Trophoblast cell (in vitro differentiated cells and primary cell): ENCODE data around the gene MTA3.
A peak's percentile ranks its signal among the peaks of the same experiment; 100 is the strongest.

Source experiments
- DNase-seq, 2 donors: peaks; one replicate each; pipeline ENCODE4 v3.0.0-alpha.2; 2016
- H2AFZ ChIP-seq: 2 replicates; pipeline ENCODE4 v1.6.1; 2013; ENCODE audit warnings: low read length, moderate library complexity, mild to moderate bottlenecking; ENCODE audit not compliant: insufficient read depth, poor library complexity
- H2AK5ac ChIP-seq: 2 replicates; pipeline ENCODE4 v1.6.1; 2013; ENCODE audit warnings: mild to moderate bottlenecking, low read length
- H2BK120ac ChIP-seq: 2 replicates; pipeline ENCODE4 v1.6.1; 2013; ENCODE audit warnings: low read length, mild to moderate bottlenecking, moderate library complexity; ENCODE audit not compliant: insufficient read depth, poor library complexity
- H2BK12ac ChIP-seq: 2 replicates; pipeline ENCODE4 v1.6.1; 2013; ENCODE audit warnings: mild to moderate bottlenecking, low read length, moderate library complexity
- H2BK5ac ChIP-seq: 2 replicates; pipeline ENCODE4 v1.6.1; 2013; ENCODE audit warnings: low read length, low read depth, moderate library complexity, mild to moderate bottlenecking; ENCODE audit not compliant: poor library complexity
- H3K14ac ChIP-seq: 2 replicates; pipeline ENCODE4 v1.6.1; 2013; ENCODE audit warnings: mild to moderate bottlenecking, low read length
- H3K18ac ChIP-seq: 2 replicates; pipeline ENCODE4 v1.6.1; 2013; ENCODE audit warnings: mild to moderate bottlenecking, low read length
- H3K23ac ChIP-seq: 2 replicates; pipeline ENCODE4 v1.6.1; 2013; ENCODE audit warnings: low read length
- H3K27ac ChIP-seq: 2 replicates; pipeline ENCODE4 v1.5.1; 2013; ENCODE audit warnings: low read depth, mild to moderate bottlenecking, inconsistent platforms, low read length, moderate library complexity
- H3K27me3 ChIP-seq: 2 replicates; pipeline ENCODE4 v1.6.1; 2013; ENCODE audit warnings: inconsistent platforms, mild to moderate bottlenecking, low read length, moderate library complexity; ENCODE audit not compliant: insufficient read depth
- H3K36me3 ChIP-seq, 2 experiments: 1 replicate in 1 of 2; 2 replicates in 1 of 2; pipeline ENCODE4 v1.6.1; 2013; ENCODE audit warnings: low read length in 2 of 2, mild to moderate bottlenecking in 2 of 2, moderate library complexity in 1 of 2; ENCODE audit not compliant: insufficient read depth in 2 of 2, control insufficient read depth in 1 of 2
- H3K4ac ChIP-seq: 2 replicates; pipeline ENCODE4 v1.6.1; 2013; ENCODE audit warnings: low read depth, mild to moderate bottlenecking, low read length, moderate library complexity
- H3K4me1 ChIP-seq, 2 experiments: 1 replicate in 1 of 2; 2 replicates in 1 of 2; pipeline ENCODE4 v1.6.1; 2013; ENCODE audit warnings: low read length in 2 of 2, mild to moderate bottlenecking in 2 of 2, moderate library complexity in 1 of 2; ENCODE audit not compliant: insufficient read depth in 2 of 2, control insufficient read depth in 1 of 2
- H3K4me2 ChIP-seq: 2 replicates; pipeline ENCODE4 v1.6.1; 2013; ENCODE audit warnings: inconsistent platforms, mild to moderate bottlenecking, low read length, moderate library complexity
- H3K4me3 ChIP-seq: 2 replicates; pipeline ENCODE4 v1.5.1; 2013; ENCODE audit warnings: mild to moderate bottlenecking, low read depth, low read length, inconsistent platforms
- H3K79me1 ChIP-seq: one replicate; pipeline ENCODE4 v1.6.1; 2013; ENCODE audit warnings: low read length
- H3K79me2 ChIP-seq: 2 replicates; pipeline ENCODE4 v1.6.1; 2013; ENCODE audit warnings: low read length, mild to moderate bottlenecking; ENCODE audit not compliant: control insufficient read depth, insufficient read depth, poor library complexity
- H3K9ac ChIP-seq: 2 replicates; pipeline ENCODE4 v1.6.1; 2013; ENCODE audit warnings: mild to moderate bottlenecking, low read length
- H3K9me3 ChIP-seq: 2 replicates; pipeline ENCODE4 v1.6.1; 2013; ENCODE audit warnings: low read depth, mild to moderate bottlenecking, control low read depth, inconsistent platforms, low read length; ENCODE audit not compliant: insufficient read depth
- H4K12ac ChIP-seq: 2 replicates; pipeline ENCODE4 v1.6.1; 2013; ENCODE audit warnings: low read depth, mild to moderate bottlenecking, low read length, moderate library complexity
- H4K8ac ChIP-seq: 2 replicates; pipeline ENCODE4 v1.6.1; 2013; ENCODE audit warnings: low read depth, mild to moderate bottlenecking, low read length, moderate library complexity
- H4K91ac ChIP-seq: one replicate; pipeline ENCODE4 v1.6.1; 2013; ENCODE audit warnings: low read depth, mild to moderate bottlenecking, low read length, moderate library complexity
- WGBS: extraction: QIAGEN DNeasy Blood & Tissue Kit; methylation state at CpG from one replicate; pipeline ENCODE4 v1.1.7; 2013; ENCODE audit warnings: missing lambda C conversion rate; ENCODE audit not compliant: insufficient read length, insufficient coverage; ENCODE audit errors: extremely low coverage; 5-methylcytosine and 5-hydroxymethylcytosine counted together

The MTA3 gene

DNA sequence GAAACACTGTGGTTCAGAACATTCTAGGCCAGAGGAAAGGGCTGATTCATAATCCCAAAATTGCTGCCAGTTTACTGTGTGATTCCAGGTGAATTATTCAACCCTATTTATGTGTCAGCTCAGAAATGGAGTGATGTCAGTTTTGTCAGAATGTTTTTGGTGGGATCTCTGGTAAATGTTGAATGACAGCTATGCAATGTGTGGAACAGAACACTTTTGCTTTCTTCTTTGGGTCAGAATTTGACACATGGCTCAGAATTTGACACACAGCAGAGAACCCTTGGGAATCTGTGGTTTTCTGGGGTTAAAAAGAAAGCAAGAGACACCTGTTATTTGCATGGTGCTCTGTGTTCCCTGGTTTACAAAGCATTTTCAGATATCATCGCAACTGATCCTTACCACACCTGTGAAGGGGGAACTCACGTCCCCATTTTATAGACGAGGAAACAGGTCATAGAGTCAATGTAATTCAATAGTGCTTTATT is 1.6 kb upstream of the MTA3 start:
- peaks cover 10% of the 10 kb centered on the region for H3K79me1 ChIP-seq
- H3K9ac ChIP-seq = no peak overlapping the region
- no peak overlapping the region for H2BK5ac ChIP-seq
- DNase-seq = no peak
- no peak overlapping the region for H4K12ac ChIP-seq
- no peak overlapping the region for H3K18ac ChIP-seq
- H3K9me3 ChIP-seq = no peaks in the 10 kb centered on the region
- H3K27me3 ChIP-seq = no peaks in the 10 kb centered on the region
- no peak overlapping the region for H2AK5ac ChIP-seq
- H3K4me3 ChIP-seq = no peak overlapping the region
- no peak overlapping the region for H3K4me2 ChIP-seq
- no peak overlapping the region for H3K27ac ChIP-seq
- no peak overlapping the region for H2BK12ac ChIP-seq
- H3K4ac ChIP-seq = no peak overlapping the region
- no peak overlapping the region for H4K8ac ChIP-seq
- H4K91ac ChIP-seq = no peak overlapping the region
- H3K79me2 ChIP-seq = peaks cover 7% of the 10 kb centered on the region
- H2AFZ ChIP-seq = no peak overlapping the region
- H3K14ac ChIP-seq = no peak overlapping the region
- no peaks in the 10 kb centered on the region for H3K36me3 ChIP-seq
- no peak overlapping the region for H2BK120ac ChIP-seq
- H3K4me1 ChIP-seq = peaks cover 13 to 14% of the 10 kb centered on the region in 2 experiments
- no peak overlapping the region for H3K23ac ChIP-seq
- no CpG with 5 or more reads among the region's 3 CpGs for WGBS

DNA sequence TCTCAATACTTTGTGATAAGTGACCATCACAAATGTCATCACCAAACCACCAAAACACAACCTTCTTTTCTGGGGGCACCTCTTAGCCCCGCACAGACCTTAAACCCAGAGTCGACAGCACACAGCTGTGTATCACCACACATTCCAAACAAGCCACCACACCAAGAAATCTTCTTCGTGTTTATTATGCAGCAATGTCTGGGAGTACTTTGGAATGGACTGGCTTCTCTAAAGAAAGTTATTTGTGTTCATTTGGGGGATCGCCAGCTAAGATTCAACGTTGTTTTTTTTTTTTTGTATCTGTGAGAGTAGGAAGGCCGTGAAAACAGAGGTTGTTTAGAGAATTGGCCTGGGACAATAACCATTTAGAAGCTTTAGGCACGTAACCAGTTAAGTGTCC is 1.1 kb upstream of the MTA3 start:
- Histone ChIP-seq H3K27me3 (no peaks in the 10 kb centered on the region), H4K91ac (no peak overlapping the region), H2BK120ac (no peak overlapping the region), H3K79me2 (peaks cover 7% of the 10 kb centered on the region), H2AFZ (no peak overlapping the region), H4K12ac (no peak overlapping the region), H3K9me3 (no peaks in the 10 kb centered on the region), H3K4me2 (no peak overlapping the region), H3K79me1 (peaks cover 8% of the 10 kb centered on the region), H3K27ac (no peak overlapping the region), H3K4me3 (no peak overlapping the region), H2BK5ac (no peak overlapping the region), H3K36me3 (peaks cover 0 to 4% of the 10 kb centered on the region in 2 experiments), H2AK5ac (no peak overlapping the region), H3K23ac (no peak overlapping the region), H3K4me1 (peaks cover 9 to 10% of the 10 kb centered on the region in 2 experiments), H3K18ac (no peak overlapping the region), H3K9ac (no peak overlapping the region), H3K4ac (no peak overlapping the region), H2BK12ac (no peak overlapping the region), H3K14ac (no peak overlapping the region), H4K8ac (no peak overlapping the region)
- no CpG with 5 or more reads among the region's 7 CpGs for WGBS
- no peak for DNase-seq

DNA sequence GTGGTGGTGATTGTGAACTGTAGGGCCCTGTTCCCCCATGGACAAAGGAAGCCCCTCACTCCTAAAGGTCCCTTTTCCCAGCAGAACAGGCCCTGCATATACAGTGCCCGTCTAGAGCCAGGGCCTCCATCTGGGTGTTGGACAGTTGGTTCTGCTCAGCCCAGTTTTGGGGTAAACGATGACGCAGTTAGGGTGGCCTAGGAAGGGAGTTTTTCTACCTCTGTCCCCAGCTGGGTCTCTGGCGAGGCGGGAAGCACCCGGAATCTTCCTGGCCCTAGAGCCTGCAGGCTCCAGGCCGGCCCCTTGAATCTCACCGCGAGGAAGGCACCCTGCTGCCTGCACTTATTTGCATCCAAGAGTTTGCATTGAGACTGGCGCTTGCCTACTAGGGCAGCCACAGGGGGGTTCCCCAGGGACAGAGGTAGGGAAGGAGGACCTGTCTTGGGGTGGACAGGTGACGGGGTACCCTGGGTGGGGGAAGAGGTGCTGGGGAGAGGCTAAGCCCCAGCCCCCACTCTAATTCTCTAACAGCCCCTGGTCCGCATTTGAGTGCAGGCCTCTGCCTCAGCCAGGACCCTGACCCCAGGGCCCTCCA is 529 bp upstream of the MTA3 start:
- no peak overlapping the region for H2BK12ac ChIP-seq
- H2BK120ac ChIP-seq = no peak overlapping the region
- no peaks in the 10 kb centered on the region for H3K27me3 ChIP-seq
- peak in 1 of 2 donors; percentile 35 for DNase-seq
- peaks cover 4 to 5% of the 10 kb centered on the region in 2 experiments for H3K4me1 ChIP-seq
- no peak overlapping the region for H3K4ac ChIP-seq
- no peak overlapping the region for H3K4me3 ChIP-seq
- no peak overlapping the region for H3K27ac ChIP-seq
- H3K9ac ChIP-seq = no peak overlapping the region
- peak overlapping the region; percentile 40 for H3K4me2 ChIP-seq
- H3K14ac ChIP-seq = no peak overlapping the region
- no peak overlapping the region for H2AK5ac ChIP-seq
- peaks cover 7% of the 10 kb centered on the region for H3K79me2 ChIP-seq
- H4K12ac ChIP-seq = no peak overlapping the region
- H3K18ac ChIP-seq = no peak overlapping the region
- peaks cover 0 to 4% of the 10 kb centered on the region in 2 experiments for H3K36me3 ChIP-seq
- peak overlapping the region; percentile 66 for H4K8ac ChIP-seq
- H2BK5ac ChIP-seq = no peak overlapping the region
- H4K91ac ChIP-seq = no peak overlapping the region
- H2AFZ ChIP-seq = no peak overlapping the region
- peaks cover 6% of the 10 kb centered on the region for H3K79me1 ChIP-seq
- WGBS = no CpG with 5 or more reads among the region's 12 CpGs
- no peaks in the 10 kb centered on the region for H3K9me3 ChIP-seq
- no peak overlapping the region for H3K23ac ChIP-seq

DNA sequence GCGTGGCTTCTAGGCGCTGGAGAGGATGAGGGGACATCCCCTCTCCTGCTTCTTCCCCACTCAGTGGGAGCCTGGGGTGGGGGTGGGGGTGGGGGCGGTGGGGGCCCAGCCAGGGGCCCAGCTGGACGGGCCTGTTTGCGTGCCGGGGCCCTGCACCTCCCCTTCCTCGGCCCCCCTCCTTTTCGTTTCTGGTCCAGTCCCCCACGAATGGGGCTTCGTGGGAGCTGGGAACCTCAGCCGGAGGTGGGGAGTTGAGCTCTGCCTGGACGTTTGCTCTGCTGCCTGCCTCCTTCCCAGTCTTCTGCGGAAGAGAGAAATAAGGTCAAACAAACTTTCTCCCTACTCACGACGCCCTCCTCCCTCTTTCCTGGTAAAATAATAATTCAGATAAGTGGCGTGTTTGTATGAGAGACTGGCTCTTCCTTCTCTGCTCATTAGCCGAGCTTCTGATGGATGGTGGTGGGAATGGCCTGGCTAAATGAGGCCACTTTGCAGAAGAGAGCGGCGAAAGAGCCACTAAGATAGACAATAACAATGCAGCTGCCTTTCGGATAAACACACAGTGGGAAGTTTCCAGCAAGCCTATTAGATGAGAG is 782 bp downstream of the MTA3 start:
- Histone ChIP-seq H3K4me3 (peak overlapping the region; percentile 96), H3K23ac (no peak overlapping the region), H3K9ac (peak overlapping the region; percentile 94)

More for the DNA sequence above, 782 bp downstream of the MTA3 start:
- H2BK120ac ChIP-seq = peak overlapping the region; percentile 94
- H3K27ac ChIP-seq = peak overlapping the region; percentile 78
- peak overlapping the region; percentile 91 for H3K4ac ChIP-seq
- no CpG with 5 or more reads among the region's 20 CpGs for WGBS
- H3K4me2 ChIP-seq = peak overlapping the region; percentile 95
- peak overlapping the region; percentile 98 for H3K14ac ChIP-seq
- H3K4me1 ChIP-seq = peaks cover 3 to 4% of the 10 kb centered on the region in 2 experiments
- H2AK5ac ChIP-seq = no peak overlapping the region
- peak overlapping the region; percentile 97 for H4K12ac ChIP-seq
- DNase-seq = peak in 1 of 2 donors; percentile 31
- peak overlapping the region; percentile 77 for H2AFZ ChIP-seq
- H3K18ac ChIP-seq = peak overlapping the region; percentile 97
- H3K27me3 ChIP-seq = no peaks in the 10 kb centered on the region
- H3K79me1 ChIP-seq = peaks cover 6% of the 10 kb centered on the region
- no peak overlapping the region for H2BK12ac ChIP-seq
- H2BK5ac ChIP-seq = peak overlapping the region; percentile 94
- peaks cover 7% of the 10 kb centered on the region for H3K79me2 ChIP-seq
- peak overlapping the region; percentile 98 for H4K8ac ChIP-seq
- H3K36me3 ChIP-seq = peaks cover 5 to 7% of the 10 kb centered on the region in 2 experiments
- H4K91ac ChIP-seq = peak overlapping the region; percentile 97
- no peaks in the 10 kb centered on the region for H3K9me3 ChIP-seq
